Prostate gland (tissue), 2 donors: ENCODE data around the gene TTC22. TPM values are rescaled to one million over a fixed set of nuclear protein-coding genes. Genes with fewer than 3 reads are reported as not detected.

Source experiments
- DNase-seq: peaks from one replicate; pipeline ENCODE4 v3.0.0-alpha.2; 2019; ENCODE audit warnings: low spot score
- H3K27ac ChIP-seq, 2 donors: fragments of 200-600 bp; sonication (generic); 2 replicates each; pipeline ENCODE4 v1.5.1; 2017 to 2019
- H3K27me3 ChIP-seq: fragments of 200-600 bp; sonication (generic); replicated peaks from 2 replicates; pipeline ENCODE4 v1.5.1; 2019; ENCODE audit not compliant: insufficient read depth
- H3K36me3 ChIP-seq, 2 donors: fragments of 200-600 bp; sonication (generic); 1 replicate in 1 of 2; 2 replicates in 1 of 2; pipeline versions ENCODE4 v1.5.1 to v1.8.1; 2017 to 2019
- H3K4me1 ChIP-seq: fragments of 200-600 bp; sonication (generic); replicated peaks from 2 replicates; pipeline ENCODE4 v1.5.1; 2019
- H3K4me3 ChIP-seq, 2 donors: fragments of 200-600 bp; sonication (generic); 2 replicates each; pipeline ENCODE4 v1.5.1; 2017 to 2019
- H3K9me3 ChIP-seq: fragments of 200-600 bp; sonication (generic); 2 replicates; pipeline ENCODE4 v1.5.1; 2017
- CTCF ChIP-seq, 4 experiments: fragments of 200-600 bp in 2 of 4; fragments of 450-650 bp in 2 of 4; sonication (generic) in 2 of 4; IDR thresholded peaks; 1 replicate in 3 of 4; 2 replicates in 1 of 4; pipeline ENCODE4 v1.5.1; 2016 to 2019; ENCODE audit warnings: antibody characterized with exemption in 4 of 4, mild to moderate bottlenecking in 2 of 4, moderate library complexity in 2 of 4
- POLR2A ChIP-seq: fragments of 450-650 bp; IDR thresholded peaks from one replicate; pipeline ENCODE4 v1.6.1; 2016; ENCODE audit warnings: antibody characterized with exemption, mild to moderate bottlenecking
- POLR2AphosphoS5 ChIP-seq: sonication (generic); formaldehyde crosslinking; IDR thresholded peaks from one replicate; pipeline ENCODE4 v1.6.1; 2017; ENCODE audit warnings: antibody characterized with exemption
- WGBS: methylation state at CpG from one replicate; pipeline ENCODE4 v1.1.5; 2018; 5-methylcytosine and 5-hydroxymethylcytosine counted together
- intact Hi-C: fragments of 100-400 bp; cut with DNase I; formaldehyde crosslinking; loops from one replicate; pipeline ENCODE4 v1.14.2; 2022
- total RNA-seq, 2 donors: library from RNA; depleted of rRNA; stranded (reverse); fragments of >200 nt; gene quantifications; one replicate each; pipeline ENCODE4 v1.1.0, GENCODE V29; 2016

TTC22 gene
- total RNA-seq, 2 donors from 2014 or later: 18.0 to 30.4 TPM

GRCh38 chr1:54834007-54834541, 33.0 kb upstream of the TTC22 start:
- intact Hi-C loops: no loop called here
- Histone ChIP-seq H3K4me3 (no peak overlapping the region), H3K27ac (no peak overlapping the region), H3K4me1 (peaks cover 2% of the 10 kb centered on the region), H3K27me3 (no peaks in the 10 kb centered on the region), H3K9me3 (no peaks in the 10 kb centered on the region), H3K36me3 (no peaks in the 10 kb centered on the region)
- DNase-seq: no peak
- WGBS: 44% methylated on average over 1 of the region's 1 CpG
- TF ChIP-seq POLR2AphosphoS5 (peak; percentile 44), POLR2A (no peak)

- DNase-seq: no peak
- Histone ChIP-seq H3K27ac (no peak overlapping the region), H3K36me3 (no peaks in the 10 kb centered on the region), H3K27me3 (no peaks in the 10 kb centered on the region), H3K4me1 (peaks cover 2% of the 10 kb centered on the region), H3K9me3 (no peaks in the 10 kb centered on the region), H3K4me3 (no peak overlapping the region)
- intact Hi-C loops: no loop called here
- no peak for TF ChIP-seq POLR2A
- no peak for TF ChIP-seq POLR2AphosphoS5
- no peak for TF ChIP-seq CTCF (IDR thresholded peaks at IDR 0.05)
- 75% methylated on average over 9 of the region's 9 CpGs for WGBS
Measured at GRCh38 chr1:54833121-54833520, 32.0 kb upstream of the TTC22 start.

- intact Hi-C loops: no loop called here
- WGBS: 97% methylated on average over 4 of the region's 4 CpGs
- Histone ChIP-seq H3K4me1 (no peaks in the 10 kb centered on the region), H3K27me3 (no peaks in the 10 kb centered on the region), H3K4me3 (no peak overlapping the region), H3K9me3 (no peaks in the 10 kb centered on the region), H3K27ac (no peak overlapping the region), H3K36me3 (no peaks in the 10 kb centered on the region)
- DNase-seq: no peak
- TF ChIP-seq POLR2AphosphoS5 (no peak), POLR2A (no peak), CTCF (IDR thresholded peaks at IDR 0.05) (no peak)
Measured at GRCh38 chr1:54826226-54826816, 25.2 kb upstream of the TTC22 start.

GRCh38 chr1:54825696-54826095, 24.6 kb upstream of the TTC22 start:
- Histone ChIP-seq H3K27ac (no peak overlapping the region), H3K4me3 (no peak overlapping the region), H3K4me1 (no peaks in the 10 kb centered on the region), H3K9me3 (no peaks in the 10 kb centered on the region), H3K27me3 (no peaks in the 10 kb centered on the region), H3K36me3 (no peaks in the 10 kb centered on the region)
- TF ChIP-seq POLR2AphosphoS5: no peak
- no peak for TF ChIP-seq CTCF (IDR thresholded peaks at IDR 0.05)
- TF ChIP-seq POLR2A: no peak
- DNase-seq: no peak
- WGBS: 100% methylated on average over 4 of the region's 5 CpGs
- intact Hi-C loops: no loop called here

DNA sequence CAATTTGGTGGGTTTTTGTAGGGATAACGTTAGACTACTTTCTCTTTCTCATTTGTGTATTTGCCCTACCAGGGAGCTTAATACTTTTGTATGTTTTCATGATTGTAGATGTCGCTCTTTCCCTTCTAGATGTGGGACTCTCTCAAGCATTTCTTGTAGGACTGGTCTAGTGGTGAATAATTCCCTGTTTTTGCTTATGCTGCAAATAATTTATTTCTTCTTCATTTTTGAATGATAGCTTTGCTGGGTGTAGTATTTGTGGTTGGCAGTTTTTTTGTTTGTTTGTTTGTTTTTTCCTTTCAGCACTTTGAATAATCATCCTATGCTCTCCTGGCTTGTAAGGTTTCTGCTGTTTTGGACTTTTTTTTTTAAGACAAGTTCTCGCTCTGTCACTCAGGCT, 22.5 kb upstream of the TTC22 start:
- Histone ChIP-seq H3K27me3 (no peaks in the 10 kb centered on the region), H3K9me3 (no peaks in the 10 kb centered on the region), H3K4me3 (no peak overlapping the region), H3K27ac (no peak overlapping the region), H3K4me1 (no peaks in the 10 kb centered on the region), H3K36me3 (no peaks in the 10 kb centered on the region)
- TF ChIP-seq POLR2AphosphoS5 (no peak), CTCF (IDR thresholded peaks at IDR 0.05) (no peak), POLR2A (no peak)
- intact Hi-C loops: no loop called here
- DNase-seq: no peak
- 77% methylated on average over 3 of the region's 3 CpGs for WGBS
